GM23338 (cell line): Measurements from ENCODE around the gene EMSY.

Experiments used
- CREB1 ChIP-seq: fragments of 250-450 bp; sonication (Bioruptor Pico); IDR thresholded peaks from 2 replicates; pipeline ENCODE4 v1.5.0; 2020; ENCODE audit warnings: low read depth, mild to moderate bottlenecking, moderate library complexity
- CTCF ChIP-seq, 2 experiments: fragments of 200-600 bp in 1 of 2; sonication (generic) in 1 of 2; conservative IDR thresholded peaks; 2 replicates each; pipeline versions ENCODE4 v1.5.1 to v1.6.1; 2016 to 2017; ENCODE audit warnings: antibody characterized with exemption in 2 of 2, low read depth in 2 of 2, mild to moderate bottlenecking in 2 of 2, moderate library complexity in 1 of 2
- ETS1 ChIP-seq: IDR thresholded peaks from 2 replicates; pipeline ENCODE4 v1.6.1; 2016; ENCODE audit warnings: antibody characterized with exemption
- EZH2 ChIP-seq: fragments of 200-600 bp; sonication (generic); IDR thresholded peaks from one replicate; pipeline ENCODE4 v1.8.0; 2017; ENCODE audit warnings: antibody characterized with exemption, mild to moderate bottlenecking, low read depth; ENCODE audit not compliant: unreplicated experiment
- EZH2phosphoT487 ChIP-seq: fragments of 200-600 bp; sonication (generic); IDR thresholded peaks from one replicate; pipeline ENCODE4 v1.8.1; 2018; ENCODE audit warnings: antibody characterized with exemption; ENCODE audit not compliant: unreplicated experiment
- JUNB ChIP-seq: IDR thresholded peaks from one replicate; pipeline ENCODE4 v1.6.1; 2016; ENCODE audit warnings: antibody characterized with exemption; ENCODE audit not compliant: unreplicated experiment
- NANOG ChIP-seq: IDR thresholded peaks from 2 replicates; pipeline ENCODE4 v1.6.1; 2016; ENCODE audit warnings: antibody characterized with exemption, borderline replicate concordance
- POLR2AphosphoS5 ChIP-seq: IDR thresholded peaks from 2 replicates; pipeline ENCODE4 v1.6.1; 2016; ENCODE audit warnings: antibody characterized with exemption, low read depth
- STAT1 ChIP-seq: IDR thresholded peaks from one replicate; pipeline ENCODE4 v1.6.1; 2016; ENCODE audit warnings: antibody characterized with exemption; ENCODE audit not compliant: unreplicated experiment
- ZNF114 ChIP-seq: fragments of 250-450 bp; sonication (Bioruptor Pico); IDR thresholded peaks from 2 replicates; pipeline ENCODE4 v1.5.0; 2020; ENCODE audit warnings: mild to moderate bottlenecking, moderate library complexity
- ZNF462 ChIP-seq: fragments of 250-450 bp; sonication (Bioruptor Pico); IDR thresholded peaks from 2 replicates; pipeline ENCODE4 v1.5.0; 2020; ENCODE audit warnings: mild to moderate bottlenecking, moderate library complexity
- TF ChIP-seq, protein P1 (sequence below): IDR thresholded peaks from one replicate; pipeline ENCODE4 v1.6.1; 2018; ENCODE audit warnings: antibody characterized with exemption; ENCODE audit not compliant: unreplicated experiment

DNA sequence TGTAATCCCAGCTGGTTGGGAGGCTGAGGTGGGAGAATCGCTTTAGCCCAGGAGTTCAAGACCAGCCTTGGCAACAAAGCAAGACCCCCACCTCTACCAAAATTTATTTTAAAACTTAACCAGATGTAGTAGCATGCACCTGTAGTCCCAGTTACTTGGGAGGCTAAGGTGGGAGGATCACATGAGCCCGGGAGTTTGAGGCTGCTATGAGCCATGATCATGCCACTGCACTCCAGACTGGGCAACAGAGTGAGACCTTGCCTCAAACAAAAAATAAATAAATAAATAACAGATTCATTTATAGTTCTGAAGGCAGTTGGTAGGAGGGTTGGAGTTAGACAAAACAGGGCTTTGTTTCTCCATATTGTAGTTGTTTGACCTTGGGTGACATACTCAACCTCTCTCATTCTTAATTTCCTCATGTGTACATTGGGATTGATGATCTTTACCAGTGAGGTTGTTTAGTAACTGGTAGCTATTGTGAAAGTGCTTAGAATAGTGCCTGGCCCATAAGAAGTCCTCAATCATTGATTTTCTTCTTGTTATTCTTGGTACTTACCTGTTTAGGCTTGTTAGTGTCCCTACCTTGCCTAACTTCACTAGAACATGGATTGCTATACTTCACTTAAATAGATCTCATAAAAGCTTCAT lies 79.1 kb downstream of the EMSY start:
- TF ChIP-seq CTCF (conservative IDR thresholded peaks at IDR 0.05; ENCODE audit: low read depth in 2 of 2) (no peak), POLR2AphosphoS5 (no peak), EZH2 (no peak), ZNF462 (no peak), CREB1 (CRISPR knock-in tag) (no peak), EZH2phosphoT487 (no peak), JUNB (no peak), STAT1 (no peak), ZNF114 (CRISPR knock-in tag) (no peak), ETS1 (no peak), NANOG (no peak)
- TF ChIP-seq, protein P1, sequence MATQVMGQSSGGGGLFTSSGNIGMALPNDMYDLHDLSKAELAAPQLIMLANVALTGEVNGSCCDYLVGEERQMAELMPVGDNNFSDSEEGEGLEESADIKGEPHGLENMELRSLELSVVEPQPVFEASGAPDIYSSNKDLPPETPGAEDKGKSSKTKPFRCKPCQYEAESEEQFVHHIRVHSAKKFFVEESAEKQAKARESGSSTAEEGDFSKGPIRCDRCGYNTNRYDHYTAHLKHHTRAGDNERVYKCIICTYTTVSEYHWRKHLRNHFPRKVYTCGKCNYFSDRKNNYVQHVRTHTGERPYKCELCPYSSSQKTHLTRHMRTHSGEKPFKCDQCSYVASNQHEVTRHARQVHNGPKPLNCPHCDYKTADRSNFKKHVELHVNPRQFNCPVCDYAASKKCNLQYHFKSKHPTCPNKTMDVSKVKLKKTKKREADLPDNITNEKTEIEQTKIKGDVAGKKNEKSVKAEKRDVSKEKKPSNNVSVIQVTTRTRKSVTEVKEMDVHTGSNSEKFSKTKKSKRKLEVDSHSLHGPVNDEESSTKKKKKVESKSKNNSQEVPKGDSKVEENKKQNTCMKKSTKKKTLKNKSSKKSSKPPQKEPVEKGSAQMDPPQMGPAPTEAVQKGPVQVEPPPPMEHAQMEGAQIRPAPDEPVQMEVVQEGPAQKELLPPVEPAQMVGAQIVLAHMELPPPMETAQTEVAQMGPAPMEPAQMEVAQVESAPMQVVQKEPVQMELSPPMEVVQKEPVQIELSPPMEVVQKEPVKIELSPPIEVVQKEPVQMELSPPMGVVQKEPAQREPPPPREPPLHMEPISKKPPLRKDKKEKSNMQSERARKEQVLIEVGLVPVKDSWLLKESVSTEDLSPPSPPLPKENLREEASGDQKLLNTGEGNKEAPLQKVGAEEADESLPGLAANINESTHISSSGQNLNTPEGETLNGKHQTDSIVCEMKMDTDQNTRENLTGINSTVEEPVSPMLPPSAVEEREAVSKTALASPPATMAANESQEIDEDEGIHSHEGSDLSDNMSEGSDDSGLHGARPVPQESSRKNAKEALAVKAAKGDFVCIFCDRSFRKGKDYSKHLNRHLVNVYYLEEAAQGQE, result no peak
